ENCODE measurements around the gene ELANE.
A peak's percentile ranks its signal among the peaks of the same experiment; 100 is the strongest.

The ELANE gene

DNA sequence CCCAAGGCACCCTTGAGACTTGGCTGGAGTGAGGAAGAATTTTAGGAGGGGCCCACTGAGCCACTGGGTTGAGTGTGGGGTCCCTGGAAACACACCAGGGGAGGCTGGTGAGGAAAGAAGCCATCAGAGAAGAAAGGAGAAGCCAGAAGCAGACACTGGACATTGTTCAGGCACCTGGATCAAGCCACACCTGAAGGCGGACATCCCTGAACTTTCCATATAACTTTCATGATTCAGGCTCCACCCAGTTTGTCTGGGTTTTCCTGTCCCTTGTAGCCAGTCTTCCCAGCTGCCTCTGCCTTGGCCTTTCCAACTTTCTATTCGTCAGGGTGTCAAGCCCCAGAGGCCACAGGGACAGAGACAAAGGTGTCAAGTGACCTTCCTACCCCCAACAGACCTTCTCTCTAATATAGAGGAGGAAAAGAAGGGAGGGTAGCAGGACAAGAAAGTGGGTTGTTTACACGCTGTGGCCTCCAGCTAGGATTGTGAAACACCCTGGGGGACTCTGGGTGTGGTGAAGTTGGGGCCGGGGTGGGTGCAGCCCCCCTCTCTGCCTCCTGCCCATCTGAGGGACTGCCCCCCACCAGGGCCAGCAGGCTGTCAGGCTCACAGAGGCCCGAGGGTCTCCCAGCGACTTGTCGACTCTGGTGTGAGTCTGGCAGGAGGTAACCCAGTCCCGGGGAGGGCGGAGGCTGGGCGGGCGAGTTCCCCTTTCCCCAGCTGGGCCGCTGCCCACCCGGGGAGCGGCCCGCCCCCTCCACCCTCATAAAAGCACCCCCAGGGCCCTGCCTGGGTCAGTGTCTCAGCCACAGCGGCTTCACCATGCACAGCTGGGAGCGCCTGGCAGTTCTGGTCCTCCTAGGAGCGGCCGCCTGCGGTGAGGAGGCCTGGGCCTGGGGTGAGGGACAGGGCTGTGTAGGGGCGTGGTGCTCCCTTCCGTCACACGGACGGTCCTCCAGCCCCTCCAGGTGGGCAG is 7.1 kb downstream of the ELANE start, which contains the start of gene CFD:
CFD (plus strand) TSS at position 797 of the 976 bp plus-strand sequence; CDS start at position 823, 26 bp downstream.
- FAIRE-seq, result no peak
- no peak for DNase-seq (ENCODE audit: insufficient read length, low spot score)

- no peak for DNase-seq (ENCODE audit: insufficient read length, low spot score)
These were observed 9.1 kb downstream of the ELANE start for GRCh38 chr19:861141-861755.

GRCh38 chr19:861756-862580 is 9.9 kb downstream of the ELANE start:
- FAIRE-seq (no peak), DNase-seq (ENCODE audit: insufficient read length, low spot score) (no peak)

More at GRCh38 chr19:861141-861755, 9.1 kb downstream of the ELANE start:
- FAIRE-seq, result no peak

- FAIRE-seq (no peak), DNase-seq (ENCODE audit: insufficient read length, low spot score) (no peak)
These were observed 10.6 kb downstream of the ELANE start for GRCh38 chr19:862581-863314.

DNA sequence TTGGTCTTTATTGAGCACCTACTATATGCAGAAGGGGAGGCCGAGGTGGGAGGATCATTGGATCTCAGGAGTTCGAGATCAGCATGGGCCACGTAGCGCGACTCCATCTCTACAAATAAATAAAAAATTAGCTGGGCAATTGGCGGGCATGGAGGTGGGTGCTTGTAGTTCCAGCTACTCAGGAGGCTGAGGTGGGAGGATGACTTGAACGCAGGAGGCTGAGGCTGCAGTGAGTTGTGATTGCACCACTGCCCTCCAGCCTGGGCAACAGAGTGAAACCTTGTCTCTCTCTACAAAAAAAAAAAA is 11.2 kb downstream of the ELANE start:
- no peak for FAIRE-seq
- no peak for DNase-seq (ENCODE audit: insufficient read length, low spot score)

DNA sequence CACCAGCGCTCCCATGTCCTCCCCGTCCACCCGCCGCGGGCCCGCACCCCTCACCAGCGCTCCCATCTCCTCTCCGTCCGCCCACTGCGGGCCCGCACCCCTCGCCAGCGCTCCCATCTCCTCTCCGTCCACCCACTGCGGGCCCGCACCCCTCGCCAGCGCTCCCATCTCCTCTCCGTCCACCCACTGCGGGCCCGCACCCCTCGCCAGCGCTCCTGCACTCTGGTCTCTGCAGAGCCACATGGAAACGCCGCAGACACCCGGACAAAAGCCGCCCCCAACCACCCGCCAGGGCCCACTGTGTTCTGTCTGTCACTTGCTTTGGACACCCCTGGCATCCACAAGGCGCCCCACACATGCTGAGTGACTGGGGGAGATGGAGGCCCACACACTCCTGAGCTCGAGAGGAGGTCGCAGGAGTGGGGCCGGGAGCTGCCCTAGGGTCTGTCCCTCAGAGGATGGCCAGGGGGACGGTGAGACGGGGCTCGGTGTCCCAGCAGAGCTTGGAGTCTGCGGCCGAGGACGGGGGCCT is 14.7 kb downstream of the ELANE start:
- no peak for DNase-seq (ENCODE audit: insufficient read length, low spot score)
- no peak for FAIRE-seq

GRCh38 chr19:867301-867793 is 15.2 kb downstream of the ELANE start:
- FAIRE-seq (no peak), DNase-seq (ENCODE audit: insufficient read length, low spot score) (no peak)

GRCh38 chr19:867855-868457 is 15.9 kb downstream of the ELANE start:
- no peak for FAIRE-seq
- DNase-seq (ENCODE audit: insufficient read length, low spot score), result no peak

DNA sequence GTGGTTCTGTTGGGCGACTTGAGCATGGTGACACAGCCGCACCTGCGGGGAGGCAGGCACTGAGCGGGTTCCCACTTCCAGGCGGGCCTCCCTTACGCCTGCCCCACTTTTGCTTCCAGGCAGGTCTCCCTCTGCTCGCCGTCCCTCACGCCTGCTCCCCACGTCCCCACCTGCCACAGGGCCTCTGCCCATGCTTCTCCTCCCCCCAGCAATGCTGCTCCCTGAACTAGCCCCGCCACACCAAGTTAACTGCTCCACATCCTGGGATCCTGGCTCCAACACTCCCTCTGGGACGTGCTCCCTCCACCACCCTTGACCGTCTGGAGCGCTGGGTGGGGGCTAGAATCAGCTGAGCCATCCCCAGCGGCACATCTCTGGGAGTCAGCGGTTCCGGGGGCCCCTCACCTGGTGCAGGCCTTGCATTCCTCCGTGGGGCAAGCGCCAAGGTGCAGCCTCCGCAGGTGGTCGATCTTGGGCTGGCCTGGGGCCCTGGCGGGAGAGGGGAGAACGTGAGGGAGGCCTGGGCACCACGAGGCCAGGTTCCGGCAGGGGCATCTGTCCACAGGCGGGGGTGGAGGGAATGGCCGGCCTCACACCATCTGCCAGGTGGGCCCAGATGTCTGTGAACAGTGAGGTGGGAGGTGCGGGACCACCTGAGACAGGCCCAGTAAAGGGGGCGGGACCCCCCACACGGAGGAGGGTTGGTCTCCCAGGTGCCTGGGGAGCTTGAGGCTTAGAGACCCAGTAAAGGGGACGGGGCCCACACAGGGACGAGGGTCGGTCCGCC is 16.5 kb downstream of the ELANE start:
- no peak for DNase-seq (ENCODE audit: insufficient read length, low spot score)
- no peak for FAIRE-seq

GRCh38 chr19:869245-870177 is 17.4 kb downstream of the ELANE start:
- DNase-seq (ENCODE audit: insufficient read length, low spot score) (peak; percentile 82), FAIRE-seq (no peak)

GRCh38 chr19:870314-870713 is 18.2 kb downstream of the ELANE start:
- FAIRE-seq, result no peak
- no peak for DNase-seq (ENCODE audit: insufficient read length, low spot score)

- DNase-seq (ENCODE audit: insufficient read length, low spot score) (no peak), FAIRE-seq (no peak)
These were observed 18.9 kb downstream of the ELANE start for GRCh38 chr19:870963-871401.

GRCh38 chr19:871446-872265 is 19.6 kb downstream of the ELANE start:
- FAIRE-seq (no peak), DNase-seq (ENCODE audit: insufficient read length, low spot score) (no peak)

- FAIRE-seq, result no peak
These were observed 20.3 kb downstream of the ELANE start for GRCh38 chr19:872266-872951.

DNA sequence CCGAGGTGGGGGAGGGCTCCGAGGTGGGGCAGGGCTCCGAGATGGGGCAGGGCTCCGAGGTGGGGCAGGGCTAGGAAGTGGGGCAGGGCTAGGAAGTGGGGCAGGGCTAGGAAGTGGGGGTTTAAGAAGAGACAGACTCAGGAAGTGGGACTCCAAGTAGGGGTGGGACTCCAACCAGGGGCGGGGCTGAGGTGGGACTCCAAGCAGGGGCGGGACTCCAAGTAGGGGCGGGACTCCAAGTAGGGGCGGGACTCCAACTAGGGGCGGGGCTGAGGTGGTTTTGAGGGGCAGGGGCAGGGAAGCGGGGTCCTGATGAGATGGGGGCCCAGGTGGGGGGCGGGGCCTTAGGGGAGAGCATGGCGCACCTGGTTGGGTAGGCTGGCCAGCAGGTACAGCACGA is 21.0 kb downstream of the ELANE start:
- FAIRE-seq (no peak), DNase-seq (ENCODE audit: insufficient read length, low spot score) (no peak)

More at GRCh38 chr19:872266-872951, 20.3 kb downstream of the ELANE start:
- no peak for DNase-seq (ENCODE audit: insufficient read length, low spot score)

- FAIRE-seq, result no peak
- no peak for DNase-seq (ENCODE audit: insufficient read length, low spot score)
These were observed 21.5 kb downstream of the ELANE start for GRCh38 chr19:873561-874041.
